Liver (tissue), 3 donors: ENCODE measurements around the gene PYCR2.

Experiments
- SP1 ChIP-seq: IDR thresholded peaks from 2 replicates; pipeline ENCODE4 v1.6.1; 2018; ENCODE audit warnings: antibody characterized with exemption, mild to moderate bottlenecking
- TF ChIP-seq, protein P1 (sequence below): fragments of 150-350 bp; IDR thresholded peaks from 2 replicates; pipeline ENCODE4 v1.5.1; 2017; ENCODE audit warnings: improper control_type of control experiment, low read depth, low read length; ENCODE audit not compliant: missing input control
- donor health status: healthy.
- donor health status: healthy.

DNA sequence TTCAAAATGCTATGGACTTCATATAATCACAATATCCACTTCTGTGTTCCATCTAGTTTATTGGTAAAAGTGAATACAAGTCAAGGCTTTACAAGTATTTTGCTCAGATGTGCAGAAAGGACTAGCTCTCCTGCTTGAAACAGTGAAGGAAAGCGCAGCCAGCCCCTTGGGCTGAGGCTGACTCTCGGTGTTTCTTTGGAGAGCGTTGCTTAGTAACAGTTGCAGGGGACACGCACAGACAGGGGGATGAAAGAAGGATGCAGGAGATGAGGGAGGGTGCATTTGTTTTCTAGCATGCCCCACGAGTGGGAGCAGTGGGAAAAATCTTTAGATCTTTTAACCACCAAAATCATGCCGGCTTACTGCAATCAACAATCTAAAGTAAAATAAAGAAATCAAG is 9.1 kb downstream of the PYCR2 start:
- TF ChIP-seq, protein P1, sequence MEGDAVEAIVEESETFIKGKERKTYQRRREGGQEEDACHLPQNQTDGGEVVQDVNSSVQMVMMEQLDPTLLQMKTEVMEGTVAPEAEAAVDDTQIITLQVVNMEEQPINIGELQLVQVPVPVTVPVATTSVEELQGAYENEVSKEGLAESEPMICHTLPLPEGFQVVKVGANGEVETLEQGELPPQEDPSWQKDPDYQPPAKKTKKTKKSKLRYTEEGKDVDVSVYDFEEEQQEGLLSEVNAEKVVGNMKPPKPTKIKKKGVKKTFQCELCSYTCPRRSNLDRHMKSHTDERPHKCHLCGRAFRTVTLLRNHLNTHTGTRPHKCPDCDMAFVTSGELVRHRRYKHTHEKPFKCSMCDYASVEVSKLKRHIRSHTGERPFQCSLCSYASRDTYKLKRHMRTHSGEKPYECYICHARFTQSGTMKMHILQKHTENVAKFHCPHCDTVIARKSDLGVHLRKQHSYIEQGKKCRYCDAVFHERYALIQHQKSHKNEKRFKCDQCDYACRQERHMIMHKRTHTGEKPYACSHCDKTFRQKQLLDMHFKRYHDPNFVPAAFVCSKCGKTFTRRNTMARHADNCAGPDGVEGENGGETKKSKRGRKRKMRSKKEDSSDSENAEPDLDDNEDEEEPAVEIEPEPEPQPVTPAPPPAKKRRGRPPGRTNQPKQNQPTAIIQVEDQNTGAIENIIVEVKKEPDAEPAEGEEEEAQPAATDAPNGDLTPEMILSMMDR, result no peak
- TF ChIP-seq SP1, result no peak
